Measurements from ENCODE around the gene KIF15. TPM values are rescaled to one million over a fixed set of nuclear protein-coding genes. Genes with fewer than 3 reads are reported as not detected.

Gene KIF15
- total and polyA plus RNA-seq, 4 donors, result 0.64 to 4.0 (median 0.92) TPM

DNA sequence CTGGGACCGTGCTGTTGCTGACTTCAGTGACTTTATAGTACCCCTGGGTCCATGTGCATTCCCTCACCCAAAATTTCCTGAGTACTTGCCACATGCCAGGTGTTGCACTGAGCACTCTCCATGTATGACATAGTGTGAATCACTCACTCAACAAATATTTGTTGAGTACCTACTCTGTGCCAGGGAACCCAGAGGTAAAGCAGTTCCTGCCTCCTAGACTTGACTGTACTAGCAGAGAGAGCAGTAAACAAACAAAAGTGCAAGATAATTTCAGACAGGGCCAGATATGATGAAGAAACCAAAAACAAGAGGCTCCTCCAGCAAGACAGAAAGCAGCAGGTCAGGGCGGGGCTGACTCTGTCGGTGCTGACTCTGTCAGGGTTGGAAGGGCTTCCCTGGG, 125.0 kb downstream of the KIF15 start:
- H3K36me3 ChIP-seq (ENCODE audit: control insufficient read depth in 4 of 4, insufficient read depth in 4 of 4, low read length in 4 of 4), result no peaks in the 10 kb centered on the region
- DNase-seq, result no peak
- peaks cover 0 to 6% (median 0%) of the 10 kb centered on the region in 3 donors for H3K27me3 ChIP-seq (ENCODE audit: control insufficient read depth in 3 of 3, insufficient read depth in 3 of 3, low read length in 2 of 3)
- ATAC-seq (ENCODE audit: insufficient read depth, low FRiP score), result peak; percentile 51
- H3K9ac ChIP-seq (ENCODE audit: insufficient read depth in 1 of 2, low read length in 2 of 2), result no peak overlapping the region
- H3K4me1 ChIP-seq (ENCODE audit: control insufficient read depth in 5 of 5, insufficient read depth in 5 of 5, low read length in 5 of 5), result peaks cover 0 to 3% (median 0%) of the 10 kb centered on the region in 5 donors
- H3K4me3 ChIP-seq, result no peak overlapping the region
- H3K9me3 ChIP-seq (ENCODE audit: control insufficient read depth in 4 of 4, insufficient read depth in 3 of 4, low read length in 3 of 4), result peaks cover 0 to 4% (median 0%) of the 10 kb centered on the region in 4 donors
- TF ChIP-seq, protein P1, sequence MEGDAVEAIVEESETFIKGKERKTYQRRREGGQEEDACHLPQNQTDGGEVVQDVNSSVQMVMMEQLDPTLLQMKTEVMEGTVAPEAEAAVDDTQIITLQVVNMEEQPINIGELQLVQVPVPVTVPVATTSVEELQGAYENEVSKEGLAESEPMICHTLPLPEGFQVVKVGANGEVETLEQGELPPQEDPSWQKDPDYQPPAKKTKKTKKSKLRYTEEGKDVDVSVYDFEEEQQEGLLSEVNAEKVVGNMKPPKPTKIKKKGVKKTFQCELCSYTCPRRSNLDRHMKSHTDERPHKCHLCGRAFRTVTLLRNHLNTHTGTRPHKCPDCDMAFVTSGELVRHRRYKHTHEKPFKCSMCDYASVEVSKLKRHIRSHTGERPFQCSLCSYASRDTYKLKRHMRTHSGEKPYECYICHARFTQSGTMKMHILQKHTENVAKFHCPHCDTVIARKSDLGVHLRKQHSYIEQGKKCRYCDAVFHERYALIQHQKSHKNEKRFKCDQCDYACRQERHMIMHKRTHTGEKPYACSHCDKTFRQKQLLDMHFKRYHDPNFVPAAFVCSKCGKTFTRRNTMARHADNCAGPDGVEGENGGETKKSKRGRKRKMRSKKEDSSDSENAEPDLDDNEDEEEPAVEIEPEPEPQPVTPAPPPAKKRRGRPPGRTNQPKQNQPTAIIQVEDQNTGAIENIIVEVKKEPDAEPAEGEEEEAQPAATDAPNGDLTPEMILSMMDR (IDR thresholded peaks at IDR 0.05; ENCODE audit: control extremely low read depth, extremely low read depth), result no peak
- WGBS, 2 donors, result 72 to 88% methylated on average over 3 of the region's 3 CpGs
- H3K27ac ChIP-seq (ENCODE audit: low read depth in 1 of 2, low read length in 1 of 2), result peak overlapping the region in 1 of 2 donors; percentile 5

DNA sequence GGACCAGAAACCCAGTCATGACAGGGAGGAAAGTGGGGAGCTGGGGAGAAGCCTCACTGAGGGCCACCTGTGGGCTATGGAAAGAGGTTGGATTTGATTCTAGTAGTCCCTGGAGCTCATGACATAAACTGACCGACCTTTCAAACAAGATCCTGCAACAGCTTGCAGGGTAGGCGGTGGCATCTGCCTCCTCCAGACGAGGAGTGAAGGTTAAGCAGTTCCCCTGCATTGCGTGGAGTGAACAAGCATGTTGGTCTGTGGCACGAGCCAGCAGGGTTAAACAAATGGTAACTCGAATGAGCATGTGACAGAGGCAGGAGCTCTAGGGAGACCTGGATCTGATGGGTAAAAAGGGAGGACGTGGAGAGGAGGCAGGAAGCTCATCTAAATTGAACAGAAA, 125.5 kb downstream of the KIF15 start:
- Histone ChIP-seq H3K4me3 (no peak overlapping the region), H3K36me3 (ENCODE audit: control insufficient read depth in 4 of 4, insufficient read depth in 4 of 4, low read length in 4 of 4) (no peaks in the 10 kb centered on the region), H3K4me1 (ENCODE audit: control insufficient read depth in 5 of 5, insufficient read depth in 5 of 5, low read length in 5 of 5) (peaks cover 0 to 3% (median 0%) of the 10 kb centered on the region in 5 donors), H3K27me3 (ENCODE audit: control insufficient read depth in 3 of 3, insufficient read depth in 3 of 3, low read length in 2 of 3) (peaks cover 0 to 6% (median 0%) of the 10 kb centered on the region in 3 donors), H3K9me3 (ENCODE audit: control insufficient read depth in 4 of 4, insufficient read depth in 3 of 4, low read length in 3 of 4) (peaks cover 0 to 4% (median 0%) of the 10 kb centered on the region in 4 donors), H3K9ac (ENCODE audit: insufficient read depth in 1 of 2, low read length in 2 of 2) (no peak overlapping the region), H3K27ac (ENCODE audit: low read depth in 1 of 2, low read length in 1 of 2) (peak overlapping the region in 1 of 2 donors; percentile 5)
- TF ChIP-seq, protein P1 (IDR thresholded peaks at IDR 0.05; ENCODE audit: control extremely low read depth, extremely low read depth), result no peak
- DNase-seq (no peak), ATAC-seq (ENCODE audit: insufficient read depth, low FRiP score) (no peak)
- WGBS, 2 donors, result 77 to 86% methylated on average over 7 of the region's 7 CpGs

DNA sequence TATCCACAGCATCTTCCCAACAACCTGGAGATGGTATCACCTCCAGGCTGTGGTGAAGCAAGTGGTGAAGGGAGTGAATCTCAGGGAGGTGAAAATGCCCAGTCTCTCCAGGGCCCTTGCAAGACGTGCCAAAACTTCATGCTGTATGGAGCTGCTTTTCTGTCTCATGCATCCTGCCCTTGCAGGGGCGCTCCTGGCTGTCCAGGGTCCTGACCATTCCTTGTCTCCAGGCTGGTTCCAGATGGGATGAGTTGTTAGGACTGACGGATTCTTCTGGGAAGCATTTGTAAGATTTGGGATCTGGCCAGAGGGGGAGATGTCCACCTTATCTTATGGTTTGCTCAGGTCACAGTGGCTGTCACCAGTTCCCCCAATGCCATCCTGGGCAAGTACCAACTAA, 128.7 kb downstream of the KIF15 start:
- TF ChIP-seq, protein P1 (IDR thresholded peaks at IDR 0.05; ENCODE audit: control extremely low read depth, extremely low read depth), result no peak
- no peak for ATAC-seq (ENCODE audit: insufficient read depth, low FRiP score)
- H3K27ac ChIP-seq (ENCODE audit: low read depth in 1 of 2, low read length in 1 of 2), result no peak overlapping the region
- WGBS, 2 donors, result 69 to 83% methylated on average over 3 of the region's 3 CpGs
- peaks cover 0 to 3% (median 0%) of the 10 kb centered on the region in 3 donors for H3K27me3 ChIP-seq (ENCODE audit: control insufficient read depth in 3 of 3, insufficient read depth in 3 of 3, low read length in 2 of 3)
- H3K4me1 ChIP-seq (ENCODE audit: control insufficient read depth in 5 of 5, insufficient read depth in 5 of 5, low read length in 5 of 5), result no peaks in the 10 kb centered on the region
- no peaks in the 10 kb centered on the region for H3K36me3 ChIP-seq (ENCODE audit: control insufficient read depth in 4 of 4, insufficient read depth in 4 of 4, low read length in 4 of 4)
- H3K4me3 ChIP-seq, result no peak overlapping the region
- no peak overlapping the region for H3K9ac ChIP-seq (ENCODE audit: insufficient read depth in 1 of 2, low read length in 2 of 2)
- H3K9me3 ChIP-seq (ENCODE audit: control insufficient read depth in 4 of 4, insufficient read depth in 3 of 4, low read length in 3 of 4), result no peaks in the 10 kb centered on the region
- no peak for DNase-seq

DNA sequence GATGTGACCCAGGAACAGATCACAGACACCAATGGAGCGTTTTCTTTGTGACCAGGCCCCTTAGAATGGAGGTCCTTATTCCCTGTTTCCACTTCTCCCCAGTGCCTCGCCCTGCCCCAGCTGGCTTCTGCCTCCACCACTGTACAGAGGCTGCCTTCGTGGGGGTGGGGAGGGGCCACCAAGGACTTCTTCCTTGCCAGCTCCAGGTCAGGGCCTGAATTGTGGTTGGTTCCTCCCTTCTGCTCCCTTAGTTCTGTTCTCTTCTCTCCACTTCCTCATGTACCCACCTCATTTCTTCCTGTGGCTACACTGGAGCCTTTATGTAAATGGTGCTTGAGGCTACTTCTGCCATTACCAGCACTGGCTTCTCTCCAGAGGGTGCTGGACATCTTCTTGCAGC, 129.3 kb downstream of the KIF15 start:
- TF ChIP-seq, protein P1 (IDR thresholded peaks at IDR 0.05; ENCODE audit: control extremely low read depth, extremely low read depth), result no peak
- H3K4me1 ChIP-seq (ENCODE audit: control insufficient read depth in 5 of 5, insufficient read depth in 5 of 5, low read length in 5 of 5), result no peaks in the 10 kb centered on the region
- H3K9ac ChIP-seq (ENCODE audit: insufficient read depth in 1 of 2, low read length in 2 of 2), result no peak overlapping the region
- H3K27me3 ChIP-seq (ENCODE audit: control insufficient read depth in 3 of 3, insufficient read depth in 3 of 3, low read length in 2 of 3), result peaks cover 0 to 3% (median 0%) of the 10 kb centered on the region in 3 donors
- ATAC-seq (ENCODE audit: insufficient read depth, low FRiP score) (no peak), DNase-seq (no peak)
- H3K9me3 ChIP-seq (ENCODE audit: control insufficient read depth in 4 of 4, insufficient read depth in 3 of 4, low read length in 3 of 4), result no peaks in the 10 kb centered on the region
- H3K4me3 ChIP-seq, result no peak overlapping the region
- no peak overlapping the region for H3K27ac ChIP-seq (ENCODE audit: low read depth in 1 of 2, low read length in 1 of 2)
- H3K36me3 ChIP-seq (ENCODE audit: control insufficient read depth in 4 of 4, insufficient read depth in 4 of 4, low read length in 4 of 4), result no peaks in the 10 kb centered on the region
- WGBS, 2 donors, result 69 to 70% methylated on average over 3 of the region's 3 CpGs

Data from lung (tissue), 12 donors.